ENCODE data around the gene LRP5.

- TF ChIP-seq CTCF (conservative IDR thresholded peaks at IDR 0.05; ENCODE audit: low read length) = 0 out of 2 replicates have a peak, but pooled peaks have one; percentile 11
- no peak for TF ChIP-seq EZH2phosphoT487 (IDR thresholded peaks at IDR 0.05; ENCODE audit: borderline replicate concordance)
Observed at GRCh38 chr11:68441466-68442230, 129.3 kb downstream of the LRP5 start.

All from Loucy (cell line).